NCI-H345 treated with DMSO at 0.1 percent for 48 hours (cell line): Measurements from ENCODE around the gene PHKG1.
A peak's percentile ranks its signal among the peaks of the same experiment; 100 is the strongest.
"Not testable (repeated sequence)": the region's sequence is repeated elsewhere in the genome, so short reads cannot be mapped to it uniquely, and the experiment has no call there.

Experiments
- DNase-seq: peaks from one replicate; lab custom pipeline; 2025; ENCODE audit not compliant: unreplicated experiment; lab: John Stamatoyannopoulos, UW

Gene PHKG1

GRCh38 chr7:56083150-56083785, 9.5 kb downstream of the PHKG1 start:
- DNase-seq: no peak

GRCh38 chr7:56081626-56082340, 11.0 kb downstream of the PHKG1 start:
- no peak for DNase-seq

GRCh38 chr7:56080726-56081435, 11.9 kb downstream of the PHKG1 start:
- DNase-seq: not testable (repeated sequence)

- DNase-seq: peak; percentile 82
Measured at GRCh38 chr7:56079450-56080185, 13.1 kb downstream of the PHKG1 start.

- no peak for DNase-seq
Measured at GRCh38 chr7:56078196-56078595, 14.6 kb downstream of the PHKG1 start.

GRCh38 chr7:56077681-56078080, 15.1 kb downstream of the PHKG1 start:
- DNase-seq: no peak

GRCh38 chr7:56074371-56074791, 18.4 kb downstream of the PHKG1 start:
- DNase-seq: peak; percentile 42

GRCh38 chr7:56066376-56066775, 26.4 kb downstream of the PHKG1 start:
- DNase-seq: not testable (repeated sequence)

- peak; percentile 81 for DNase-seq
Measured at GRCh38 chr7:56063882-56064625, 28.7 kb downstream of the PHKG1 start, which contains the start of gene SUMF2. Gene SUMF2, plus strand, starts transcription at chr7:56064286. Its CDS starts 26 bp downstream, at chr7:56064312.

GRCh38 chr7:56063500-56063881, 29.3 kb downstream of the PHKG1 start:
- no peak for DNase-seq

GRCh38 chr7:56062382-56062781, 30.4 kb downstream of the PHKG1 start:
- DNase-seq: no peak

GRCh38 chr7:56053993-56054392, 38.8 kb downstream of the PHKG1 start:
- no peak for DNase-seq

GRCh38 chr7:56053379-56053778, 39.4 kb downstream of the PHKG1 start:
- DNase-seq: no peak

GRCh38 chr7:56051339-56052191, 41.2 kb downstream of the PHKG1 start, which contains the start of the genes CCT6A and PSPH:
Gene CCT6A, plus strand, starts transcription at chr7:56051765. Its CDS starts 84 bp downstream, at chr7:56051849.
Gene PSPH, minus strand, starts transcription at chr7:56051444. Its CDS starts 30,232 bp downstream, at chr7:56021212.
- DNase-seq: peak; percentile 96

GRCh38 chr7:56051053-56051338, 41.8 kb downstream of the PHKG1 start:
- no peak for DNase-seq

- peak; percentile 17 for DNase-seq
Measured at GRCh38 chr7:56048763-56049162, 44.0 kb downstream of the PHKG1 start.

- DNase-seq: no peak
Measured at GRCh38 chr7:56048245-56048644, 44.5 kb downstream of the PHKG1 start.

GRCh38 chr7:56047446-56048116, 45.2 kb downstream of the PHKG1 start:
- DNase-seq: not testable (repeated sequence)
